NOMO-1 (cell line): ENCODE results near the gene LRRC8D.
A peak's percentile ranks its signal among the peaks of the same experiment; 100 is the strongest.

Source experiments
- DNase-seq, 2 experiments: peaks; one replicate each; lab custom pipeline; 2025; ENCODE audit not compliant: unreplicated experiment in 2 of 2; lab: John Stamatoyannopoulos, UW

Gene LRRC8D

GRCh38 chr1:89953131-89953626 lies 132.3 kb downstream of the LRRC8D start:
- peak; percentile 28 to 30 for DNase-seq

GRCh38 chr1:89953929-89954328 lies 133.1 kb downstream of the LRRC8D start:
- no peak for DNase-seq

- no peak for DNase-seq
These were observed 133.6 kb downstream of the LRRC8D start for GRCh38 chr1:89954401-89954800.

- no peak for DNase-seq
These were observed 134.7 kb downstream of the LRRC8D start for GRCh38 chr1:89955311-89956205.

- DNase-seq = no peak
These were observed 136.3 kb downstream of the LRRC8D start for GRCh38 chr1:89957107-89957506.

- no peak for DNase-seq
These were observed 138.2 kb downstream of the LRRC8D start for GRCh38 chr1:89958851-89959654.

GRCh38 chr1:89959719-89960118 lies 138.9 kb downstream of the LRRC8D start:
- no peak for DNase-seq

- no peak for DNase-seq
These were observed 141.4 kb downstream of the LRRC8D start for GRCh38 chr1:89962024-89962741.

- no peak for DNase-seq
These were observed 141.9 kb downstream of the LRRC8D start for GRCh38 chr1:89962742-89963075.

GRCh38 chr1:89965193-89965768 lies 144.4 kb downstream of the LRRC8D start:
- DNase-seq = no peak

GRCh38 chr1:89966656-89967055 lies 145.8 kb downstream of the LRRC8D start:
- peak in 1 of 2 experiments; percentile 23 for DNase-seq

- no peak for DNase-seq
These were observed 150.8 kb downstream of the LRRC8D start for GRCh38 chr1:89971600-89971999.

GRCh38 chr1:89972024-89972423 lies 151.2 kb downstream of the LRRC8D start:
- no peak for DNase-seq

GRCh38 chr1:89973471-89974127 lies 152.8 kb downstream of the LRRC8D start:
- no peak for DNase-seq

GRCh38 chr1:89974256-89974655 lies 153.4 kb downstream of the LRRC8D start:
- no peak for DNase-seq

- no peak for DNase-seq
These were observed 154.1 kb downstream of the LRRC8D start for GRCh38 chr1:89974696-89975470.

GRCh38 chr1:89975540-89976125 lies 154.8 kb downstream of the LRRC8D start:
- peak in 1 of 2 experiments; percentile 67 for DNase-seq

GRCh38 chr1:89978755-89979154 lies 157.9 kb downstream of the LRRC8D start:
- no peak for DNase-seq

GRCh38 chr1:89980605-89981004 lies 159.8 kb downstream of the LRRC8D start:
- DNase-seq = no peak
